BE2C (cell line): ENCODE data around the gene PAX8.
"Not testable (repeated sequence)": the region's sequence is repeated elsewhere in the genome, so short reads cannot be mapped to it uniquely, and the experiment has no call there.

Source experiments
- DNase-seq: peaks from one replicate; pipeline ENCODE4 v3.0.0-alpha.2; 2020
- H3K27me3 ChIP-seq: fragments of 250-450 bp; sonication (Bioruptor Pico); 2 replicates; pipeline ENCODE4 v1.5.1; 2020; ENCODE audit warnings: mild to moderate bottlenecking
- H3K36me3 ChIP-seq: fragments of 250-450 bp; sonication (Bioruptor Pico); 2 replicates; pipeline ENCODE4 v1.5.1; 2020; ENCODE audit warnings: mild to moderate bottlenecking
- H3K4me1 ChIP-seq: fragments of 250-450 bp; sonication (Bioruptor Pico); 2 replicates; pipeline ENCODE4 v1.5.1; 2020
- H3K4me3 ChIP-seq: 2 replicates; pipeline ENCODE4 v1.5.1; 2011; ENCODE audit warnings: low read depth, low read length
- H3K9me3 ChIP-seq: fragments of 250-450 bp; sonication (Bioruptor Pico); 2 replicates; pipeline ENCODE4 v1.5.1; 2020
- CTCF ChIP-seq: IDR thresholded peaks from 2 replicates; pipeline ENCODE4 v1.5.1; 2012; ENCODE audit warnings: mild to moderate bottlenecking, low read depth, low read length

PAX8 gene

GRCh38 chr2:113309655-113310387 lies 31.1 kb upstream of the PAX8 start:
- no peak for TF ChIP-seq CTCF
- DNase-seq = no peak
- no peaks in the 10 kb centered on the region for H3K9me3 ChIP-seq
- H3K36me3 ChIP-seq = no peaks in the 10 kb centered on the region
- H3K27me3 ChIP-seq = no peaks in the 10 kb centered on the region
- no peak overlapping the region for H3K4me3 ChIP-seq
- H3K4me1 ChIP-seq = no peaks in the 10 kb centered on the region

- not testable (repeated sequence) for H3K4me3 ChIP-seq, H3K9me3 ChIP-seq, DNase-seq, H3K36me3 ChIP-seq, H3K27me3 ChIP-seq, H3K4me1 ChIP-seq
These were observed 30.1 kb upstream of the PAX8 start for GRCh38 chr2:113308784-113309183.

- DNase-seq, H3K4me1 ChIP-seq, H3K36me3 ChIP-seq, H3K4me3 ChIP-seq, H3K9me3 ChIP-seq, H3K27me3 ChIP-seq: not testable (repeated sequence)
These were observed 27.5 kb upstream of the PAX8 start for GRCh38 chr2:113306207-113306606.

DNA sequence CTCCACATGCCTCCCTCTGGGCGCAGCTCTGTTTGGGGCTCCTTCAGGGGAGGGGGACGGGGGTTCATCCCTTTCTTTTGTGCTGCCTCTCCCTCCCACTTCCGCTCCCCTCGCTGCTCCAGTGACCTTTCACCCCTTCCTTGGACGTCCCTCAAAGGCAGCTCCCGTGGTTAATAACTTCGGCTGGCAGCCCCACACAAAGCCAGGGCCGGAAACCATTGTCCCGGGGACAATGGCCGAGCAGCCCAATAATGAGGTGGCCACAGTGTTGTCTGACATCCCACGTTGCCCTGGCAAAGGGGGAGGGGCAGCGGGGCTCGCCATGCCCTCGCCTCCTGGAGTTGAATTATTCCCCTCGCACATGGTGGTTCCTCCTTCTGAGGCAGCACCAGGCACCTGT lies 27.0 kb upstream of the PAX8 start:
- H3K9me3 ChIP-seq, H3K27me3 ChIP-seq, H3K4me1 ChIP-seq, H3K36me3 ChIP-seq, H3K4me3 ChIP-seq, DNase-seq: not testable (repeated sequence)

DNA sequence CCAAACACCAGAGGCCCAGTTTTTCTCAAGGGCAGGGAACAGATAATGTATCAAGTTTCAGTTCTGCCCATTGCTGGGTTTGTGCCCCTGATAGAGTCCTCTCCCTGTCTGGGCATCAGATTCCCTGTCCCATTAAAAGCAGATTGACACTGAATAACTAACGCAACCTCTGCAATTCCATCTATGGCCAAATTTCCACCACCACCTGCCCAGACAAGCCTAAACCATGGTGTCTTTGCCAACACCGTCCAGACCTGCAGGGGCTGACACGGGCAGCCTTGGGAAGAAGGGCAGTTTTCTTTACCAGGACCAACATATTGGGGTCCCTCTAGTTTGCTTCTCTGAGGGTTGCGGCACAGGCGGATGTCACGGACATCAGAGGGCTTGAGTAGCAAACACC lies 26.4 kb upstream of the PAX8 start:
- no peak for DNase-seq
- H3K4me1 ChIP-seq = no peaks in the 10 kb centered on the region
- H3K36me3 ChIP-seq = no peaks in the 10 kb centered on the region
- H3K4me3 ChIP-seq = no peak overlapping the region
- no peaks in the 10 kb centered on the region for H3K27me3 ChIP-seq
- no peak for TF ChIP-seq CTCF
- no peaks in the 10 kb centered on the region for H3K9me3 ChIP-seq

GRCh38 chr2:113304702-113305101 lies 26.0 kb upstream of the PAX8 start:
- Histone ChIP-seq H3K27me3 (no peaks in the 10 kb centered on the region), H3K36me3 (no peaks in the 10 kb centered on the region), H3K9me3 (no peaks in the 10 kb centered on the region), H3K4me3 (no peak overlapping the region), H3K4me1 (no peaks in the 10 kb centered on the region)
- no peak for TF ChIP-seq CTCF
- no peak for DNase-seq

- H3K4me1 ChIP-seq, H3K36me3 ChIP-seq, DNase-seq, H3K4me3 ChIP-seq, H3K27me3 ChIP-seq, H3K9me3 ChIP-seq: not testable (repeated sequence)
These were observed 23.7 kb upstream of the PAX8 start for GRCh38 chr2:113302216-113302980.

DNA sequence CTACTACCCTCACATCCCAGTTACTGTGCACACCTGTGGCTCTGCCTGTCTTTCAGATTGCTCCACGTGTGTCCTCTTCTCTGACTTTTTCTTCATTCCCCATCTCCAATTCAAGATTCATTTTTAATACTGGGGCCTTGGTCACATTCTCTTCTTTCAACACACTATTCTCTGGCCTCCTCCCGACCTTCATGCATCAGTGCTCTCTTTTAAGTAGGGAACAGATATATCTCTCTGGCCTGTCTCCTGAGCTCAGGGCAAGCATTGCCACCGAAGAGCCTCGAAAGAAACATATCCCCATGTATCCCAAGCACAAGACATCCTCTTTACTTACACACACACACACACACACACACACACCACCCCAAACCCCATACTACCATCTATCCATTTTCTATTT lies 21.6 kb upstream of the PAX8 start:
- H3K4me1 ChIP-seq = no peaks in the 10 kb centered on the region
- H3K36me3 ChIP-seq = no peaks in the 10 kb centered on the region
- no peaks in the 10 kb centered on the region for H3K9me3 ChIP-seq
- no peaks in the 10 kb centered on the region for H3K27me3 ChIP-seq
- no peak for DNase-seq
- H3K4me3 ChIP-seq = no peak overlapping the region
- TF ChIP-seq CTCF = no peak
